Measurements from ENCODE around the gene ATRNL1.
A peak's percentile ranks its signal among the peaks of the same experiment; 100 is the strongest.

Gene ATRNL1

DNA sequence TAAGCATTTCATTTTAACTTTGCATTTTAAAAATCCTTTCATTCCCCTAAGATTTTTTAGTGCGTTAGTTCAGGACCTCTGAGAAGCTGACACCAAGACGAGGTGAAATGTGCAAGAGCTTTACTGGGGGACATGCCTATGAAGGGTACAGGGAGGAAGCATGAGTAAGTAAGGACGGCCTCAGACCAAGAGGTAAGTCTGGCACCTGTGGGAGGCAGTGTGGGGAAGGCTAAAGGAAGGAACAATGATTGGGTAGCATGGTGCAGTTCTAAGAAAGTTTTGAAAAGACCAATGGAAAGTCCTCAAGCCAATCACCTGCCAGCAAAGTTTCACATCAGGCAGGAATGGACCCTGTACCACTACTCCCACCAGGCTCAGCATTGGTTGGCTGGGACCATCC lies 810.7 kb downstream of the ATRNL1 start:
- DNase-seq (ENCODE audit: low spot score): no peak

DNA sequence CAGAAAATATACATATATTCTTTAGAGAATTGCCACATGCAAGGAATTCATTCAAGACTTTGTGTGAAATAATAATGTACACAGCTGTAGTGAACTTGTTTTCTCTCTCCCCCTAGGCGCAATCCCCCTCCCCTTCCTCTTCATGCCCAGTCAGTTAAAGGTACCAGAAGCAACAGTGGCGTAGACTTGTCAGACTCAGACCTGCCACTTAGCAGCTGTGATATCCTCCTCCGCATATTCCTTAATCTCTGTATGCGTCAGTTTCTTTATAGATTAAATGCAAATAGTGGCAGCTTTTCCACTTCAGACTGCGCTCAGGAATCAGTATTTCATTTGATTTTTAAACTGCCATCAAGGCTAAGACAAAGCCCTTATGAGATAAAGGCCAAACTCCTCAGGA lies 815.9 kb downstream of the ATRNL1 start:
- no peak for DNase-seq (ENCODE audit: low spot score)

DNA sequence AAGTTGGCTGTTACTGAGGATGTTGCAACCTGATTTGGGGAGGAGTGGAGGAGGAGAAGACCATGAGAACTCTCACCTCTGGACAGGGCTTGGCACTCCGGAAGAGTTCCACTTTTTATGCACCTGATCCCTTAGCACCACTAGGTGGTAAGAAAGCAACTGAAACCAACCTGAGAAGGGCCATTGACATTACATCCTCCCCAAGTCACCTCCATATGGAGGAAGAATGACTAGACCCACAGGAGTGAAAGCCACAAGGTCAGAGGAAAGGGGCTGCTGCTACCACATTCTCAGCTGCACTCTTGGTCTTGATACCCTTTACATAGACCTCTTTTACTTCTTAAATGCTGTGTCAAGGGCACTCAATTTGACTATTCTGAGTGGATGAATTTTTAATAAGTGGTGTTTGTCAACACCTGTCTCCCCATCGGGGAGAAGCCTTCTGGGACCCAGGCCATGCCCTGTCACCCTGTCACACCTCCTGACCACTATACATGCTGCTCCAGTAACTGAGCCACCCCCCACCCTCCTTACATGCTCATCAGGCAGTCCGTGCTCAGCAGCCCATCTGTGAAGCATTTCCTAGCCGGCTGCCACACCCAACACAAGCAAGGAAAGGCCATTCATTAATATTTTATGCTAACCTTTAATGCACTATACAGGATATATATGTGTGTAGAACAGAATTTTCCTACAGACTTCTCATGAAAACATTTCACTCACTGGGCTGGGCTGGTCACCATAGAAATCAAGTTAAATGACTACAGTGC lies 817.0 kb downstream of the ATRNL1 start:
- DNase-seq (ENCODE audit: low spot score): no peak

DNA sequence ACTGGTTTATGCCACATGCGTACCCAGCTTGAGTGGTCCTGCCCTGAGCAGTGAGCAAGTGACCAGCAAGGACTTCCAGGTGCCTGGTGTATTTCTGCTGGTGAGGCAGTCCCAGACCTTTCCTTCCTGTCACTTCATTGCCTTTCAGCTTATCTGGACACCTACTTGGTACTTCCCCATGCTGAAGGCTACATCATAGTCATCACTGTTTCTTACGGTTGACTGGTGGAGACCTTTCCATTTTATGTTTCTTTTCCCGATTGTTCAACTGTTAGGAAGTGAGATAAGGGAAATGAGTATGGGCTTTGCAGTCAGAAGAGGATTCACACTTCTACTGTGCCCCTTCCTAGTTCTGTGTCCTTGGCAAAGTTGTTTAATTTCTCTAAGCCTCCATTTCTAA lies 821.3 kb downstream of the ATRNL1 start:
- DNase-seq (ENCODE audit: low spot score): no peak

DNA sequence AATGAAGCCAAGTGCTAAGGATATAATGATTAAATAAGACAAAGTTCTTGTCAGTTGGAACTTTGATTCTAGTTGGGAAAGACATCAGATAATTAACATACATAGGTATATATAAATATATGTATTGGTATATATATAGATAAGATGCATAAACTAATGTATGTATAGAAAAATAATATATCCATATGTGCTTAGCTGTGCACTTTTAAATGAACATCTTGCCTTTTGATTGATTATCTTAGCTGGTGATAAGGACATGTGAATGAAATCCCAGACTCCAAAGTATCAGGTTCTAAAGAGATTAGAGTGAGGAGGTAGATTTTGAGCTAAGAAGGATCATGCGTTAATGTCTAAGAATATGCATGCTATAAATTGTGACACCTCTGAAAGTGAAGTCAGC lies 822.3 kb downstream of the ATRNL1 start:
- DNase-seq (ENCODE audit: low spot score): no peak

DNA sequence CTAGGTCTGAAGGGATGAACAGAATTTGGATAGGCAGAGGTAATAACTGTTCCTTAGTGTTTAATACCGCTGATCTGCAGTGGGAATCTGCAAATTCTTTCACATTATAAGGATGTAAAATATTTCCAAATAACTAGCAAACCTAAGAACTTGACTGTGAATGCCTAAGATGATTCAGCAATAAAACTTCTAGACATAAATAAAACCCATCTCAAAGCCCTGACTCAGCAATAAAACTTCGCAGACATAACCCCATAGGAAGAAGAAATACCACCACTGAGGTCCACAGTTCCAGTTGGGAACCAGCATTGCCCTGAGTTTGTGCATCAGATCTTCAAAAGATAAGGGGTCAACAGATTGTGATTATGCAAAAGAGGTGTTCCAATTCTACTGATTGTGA lies 825.6 kb downstream of the ATRNL1 start:
- no peak for DNase-seq (ENCODE audit: low spot score)

DNA sequence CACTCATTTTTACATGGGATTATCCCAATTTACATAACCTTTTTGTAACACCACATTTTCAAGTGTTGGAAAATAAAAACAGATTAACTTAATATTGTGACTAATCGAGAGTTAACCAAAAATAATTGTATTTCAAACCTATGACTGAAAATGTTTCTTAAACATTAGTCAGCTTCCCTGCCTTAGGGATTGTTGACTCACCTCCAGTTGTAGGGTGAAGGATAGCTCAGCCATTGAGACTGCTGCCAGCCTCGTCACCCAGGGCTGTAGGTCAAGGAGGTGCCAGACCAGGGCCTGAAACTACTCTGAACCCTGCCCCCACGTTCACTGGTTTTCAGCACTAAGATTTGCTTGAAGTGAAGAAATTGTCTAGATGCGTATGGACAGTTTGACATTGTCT lies 828.6 kb downstream of the ATRNL1 start:
- no peak for DNase-seq (ENCODE audit: low spot score)

DNA sequence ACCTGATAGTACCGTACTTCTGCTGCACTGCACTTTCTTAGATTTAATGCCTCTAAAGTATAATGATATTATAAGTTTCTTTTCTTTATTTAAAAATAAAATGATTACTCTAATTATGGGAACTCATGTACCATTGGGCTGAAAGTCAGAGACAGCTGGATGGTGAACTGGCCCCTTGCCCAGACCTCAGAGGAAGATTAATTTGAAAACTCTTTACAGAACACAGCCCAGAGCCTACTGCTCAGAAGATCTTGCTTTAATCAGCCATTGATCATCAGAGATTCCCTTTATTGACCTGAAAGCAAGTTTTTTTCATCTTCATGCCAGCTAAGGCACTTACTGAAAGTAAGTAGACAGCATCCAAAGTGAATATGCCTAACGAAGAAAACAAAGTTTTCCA lies 838.1 kb downstream of the ATRNL1 start:
- DNase-seq (ENCODE audit: low spot score): no peak

DNA sequence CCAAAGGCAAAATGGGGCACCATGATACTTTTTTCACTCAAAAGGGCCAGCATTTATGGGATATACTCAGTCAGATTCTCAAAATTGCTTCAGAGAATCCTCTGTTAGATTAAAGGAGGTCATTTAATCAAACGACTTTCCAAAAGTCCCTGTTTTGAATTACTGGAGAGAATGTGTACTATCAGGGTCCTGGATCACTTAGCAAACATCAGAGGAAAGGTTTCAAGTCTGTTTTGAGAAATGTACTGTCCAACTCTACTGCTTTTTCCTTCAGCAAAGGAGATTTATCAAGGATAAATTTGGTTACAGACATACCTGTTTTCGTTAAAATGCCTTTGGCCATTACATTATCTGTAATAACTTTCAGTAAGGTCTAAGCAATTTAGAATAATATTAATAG lies 838.9 kb downstream of the ATRNL1 start:
- no peak for DNase-seq (ENCODE audit: low spot score)

DNA sequence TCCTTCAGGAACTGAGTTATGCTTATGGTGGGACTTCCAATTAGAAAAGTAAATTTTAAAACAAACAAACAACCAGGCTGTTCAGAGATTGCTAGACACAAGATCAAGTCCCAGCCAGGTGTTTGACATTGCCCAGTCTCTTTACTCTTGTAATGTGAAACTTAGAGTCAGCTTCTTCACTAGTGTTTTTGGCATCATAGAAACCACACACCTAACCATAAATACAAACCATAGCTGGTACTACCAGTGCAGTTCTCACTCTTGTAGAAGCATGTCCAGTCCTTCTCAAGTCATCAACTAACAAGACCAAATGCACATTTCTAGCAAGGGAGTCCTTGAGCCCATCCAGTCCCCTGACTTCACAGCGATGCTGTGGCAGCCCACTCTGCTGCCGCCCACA lies 839.9 kb downstream of the ATRNL1 start:
- DNase-seq (ENCODE audit: low spot score): no peak

DNA sequence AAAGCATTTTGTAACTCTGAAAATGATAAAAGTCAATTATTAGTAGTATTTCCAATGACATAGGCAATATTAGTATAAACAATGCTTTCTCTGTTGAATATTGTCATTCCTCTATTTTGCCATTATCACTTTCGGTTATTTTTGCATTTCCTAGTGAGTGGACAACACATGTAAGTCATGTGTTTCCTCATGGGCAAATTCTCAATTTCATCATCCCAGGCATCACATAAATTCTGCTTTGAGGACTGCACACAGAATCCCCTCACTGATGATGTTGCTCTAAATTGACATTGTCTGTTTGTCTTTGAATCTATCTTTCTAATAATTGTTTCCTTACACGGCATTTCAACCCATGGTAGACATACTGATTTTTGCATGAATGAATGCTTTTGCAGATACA lies 842.6 kb downstream of the ATRNL1 start:
- DNase-seq (ENCODE audit: low spot score): no peak

DNA sequence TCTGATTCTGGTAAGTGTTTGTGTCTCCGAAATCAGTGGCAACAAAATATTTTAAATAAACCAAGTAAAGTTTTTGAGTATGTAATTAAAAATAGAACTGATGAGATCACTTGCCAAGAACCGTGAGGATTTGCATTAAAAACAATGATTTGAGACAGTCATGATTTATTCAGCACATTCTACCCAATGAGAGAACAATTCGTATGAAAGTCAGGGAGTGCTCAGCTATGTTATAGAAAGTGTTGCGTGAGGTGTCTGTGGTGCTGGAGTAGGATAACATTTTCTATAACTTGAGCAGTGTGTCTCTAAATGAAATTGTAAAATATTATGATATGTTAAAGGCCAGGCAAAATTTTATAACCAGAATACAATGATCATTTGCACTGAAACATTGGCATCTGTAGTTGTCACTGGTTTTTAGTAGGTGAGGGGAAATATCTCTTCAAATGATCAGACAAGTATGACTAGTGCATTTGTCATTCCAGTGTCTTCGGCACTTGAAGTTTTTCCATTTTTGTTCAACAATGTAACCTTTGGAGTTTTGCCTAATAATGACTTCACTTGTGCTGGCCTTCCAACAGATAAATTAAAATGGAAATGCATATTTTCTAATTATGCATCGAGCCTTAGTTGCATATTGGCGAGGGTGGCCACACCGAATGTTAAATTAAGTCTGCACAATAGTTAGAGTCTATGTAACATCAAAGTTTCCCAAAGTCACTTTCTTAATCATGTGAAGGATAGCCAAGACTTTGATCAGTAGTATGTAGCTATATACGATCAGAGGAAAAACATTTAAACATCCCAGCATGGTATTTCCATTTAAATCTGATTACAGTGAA lies 844.0 kb downstream of the ATRNL1 start:
- peak; percentile 21 for DNase-seq (ENCODE audit: low spot score)

DNA sequence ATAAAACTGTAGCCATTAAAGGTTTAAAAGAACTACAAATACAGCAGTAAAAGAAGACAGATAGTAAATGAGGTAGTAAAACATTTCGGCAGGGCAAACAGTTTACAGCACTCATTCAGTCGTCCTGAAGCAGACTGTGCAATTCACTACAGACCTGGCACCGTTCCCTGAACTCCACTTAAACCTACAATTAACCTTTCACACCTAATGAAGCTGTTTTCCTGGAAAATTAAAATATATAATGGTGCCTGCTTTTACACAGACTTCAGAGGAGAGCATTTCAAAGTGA lies 844.5 kb downstream of the ATRNL1 start:
- DNase-seq (ENCODE audit: low spot score): no peak

DNA sequence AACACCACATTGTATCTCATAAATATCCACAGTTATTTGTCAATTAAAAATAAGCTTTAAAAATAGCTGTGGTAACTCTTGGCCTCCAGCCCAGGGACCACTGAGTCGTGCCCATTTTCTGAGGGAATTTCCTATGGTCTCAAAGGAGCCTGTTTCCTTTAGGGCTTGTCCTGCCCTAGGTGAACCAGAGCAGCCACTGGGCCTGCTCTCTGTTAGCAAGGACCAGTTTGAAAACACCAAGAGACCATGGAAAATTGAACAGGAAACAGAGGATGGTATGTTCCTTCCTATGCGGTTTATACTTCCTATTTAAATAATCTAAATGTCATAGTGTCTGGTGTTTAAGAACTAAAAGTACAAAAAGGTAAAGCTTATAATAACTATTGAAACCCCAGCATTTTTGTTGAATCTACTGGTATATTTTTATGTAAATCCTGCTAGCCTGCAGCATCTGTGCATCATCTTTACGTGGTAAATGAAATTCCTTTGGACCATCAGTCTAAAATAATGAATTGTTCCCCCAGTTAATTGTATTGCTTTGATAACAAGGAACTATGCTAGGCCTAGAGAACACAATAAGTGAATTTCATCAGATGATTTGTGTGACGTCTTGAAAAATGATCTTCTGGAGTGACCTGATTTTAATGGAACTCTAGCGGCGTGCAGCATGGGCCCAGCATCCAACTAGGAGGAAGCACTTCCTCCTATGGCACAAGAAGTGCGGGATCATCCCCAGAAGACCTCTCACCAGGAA lies 846.1 kb downstream of the ATRNL1 start:
- DNase-seq (ENCODE audit: low spot score): no peak

DNA sequence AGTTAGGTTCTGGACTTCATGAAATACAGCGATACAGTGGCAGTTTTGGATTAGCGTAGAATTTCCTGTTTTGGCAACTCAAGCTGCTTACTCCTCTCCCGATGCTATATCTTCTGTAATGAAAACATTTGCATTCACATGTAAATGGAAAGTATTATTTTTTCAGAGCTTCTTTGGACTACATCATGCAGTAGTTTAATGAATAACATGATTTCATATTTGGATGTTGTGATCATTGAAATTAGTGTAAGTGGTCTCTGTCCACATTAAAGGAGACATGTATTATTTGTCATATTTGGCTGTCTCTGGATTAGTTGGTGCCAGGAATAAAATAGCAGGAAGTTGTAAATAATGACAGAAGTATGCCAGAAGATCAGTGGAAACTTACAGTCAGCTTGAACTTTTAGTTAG lies 848.2 kb downstream of the ATRNL1 start:
- no peak for DNase-seq (ENCODE audit: low spot score)

DNA sequence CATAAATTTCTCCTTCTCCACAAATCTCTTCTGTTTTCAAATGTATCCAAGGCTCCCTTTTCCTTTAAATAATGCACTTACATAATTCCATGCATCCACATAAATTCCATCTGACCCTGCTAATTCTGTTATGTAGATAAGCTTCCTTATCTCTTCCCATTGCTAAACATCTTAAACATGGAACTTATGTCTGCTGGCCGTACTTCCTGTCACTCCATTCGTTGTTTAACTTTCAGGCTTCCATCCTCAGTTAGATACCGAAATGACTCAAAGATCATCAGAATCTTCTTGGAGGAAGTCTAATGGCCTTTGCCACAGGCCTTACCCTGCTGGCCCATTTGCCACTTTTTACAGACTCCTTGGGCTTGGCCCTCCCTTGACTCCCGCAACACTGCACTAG lies 848.9 kb downstream of the ATRNL1 start:
- DNase-seq (ENCODE audit: low spot score): no peak

DNA sequence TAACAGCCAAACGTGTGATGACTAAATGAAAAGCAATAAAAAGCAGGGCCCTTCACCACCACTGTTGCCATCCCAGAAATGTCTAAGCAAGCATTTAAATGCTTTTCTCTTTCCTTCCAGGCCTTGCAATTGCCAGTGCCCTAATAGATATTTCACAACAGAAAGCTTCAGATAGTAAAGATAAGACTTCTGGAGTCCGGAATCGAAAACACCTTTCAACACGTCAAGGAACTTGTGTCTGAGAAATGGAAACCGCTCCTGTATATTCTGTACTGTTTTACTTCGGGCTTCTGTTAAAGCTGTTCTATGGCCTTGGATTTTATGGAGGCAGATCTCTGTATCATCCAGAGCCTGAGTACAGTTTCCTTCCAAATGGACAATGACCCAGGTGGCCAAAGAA lies 851.4 kb downstream of the ATRNL1 start:
- no peak for DNase-seq (ENCODE audit: low spot score)

DNA sequence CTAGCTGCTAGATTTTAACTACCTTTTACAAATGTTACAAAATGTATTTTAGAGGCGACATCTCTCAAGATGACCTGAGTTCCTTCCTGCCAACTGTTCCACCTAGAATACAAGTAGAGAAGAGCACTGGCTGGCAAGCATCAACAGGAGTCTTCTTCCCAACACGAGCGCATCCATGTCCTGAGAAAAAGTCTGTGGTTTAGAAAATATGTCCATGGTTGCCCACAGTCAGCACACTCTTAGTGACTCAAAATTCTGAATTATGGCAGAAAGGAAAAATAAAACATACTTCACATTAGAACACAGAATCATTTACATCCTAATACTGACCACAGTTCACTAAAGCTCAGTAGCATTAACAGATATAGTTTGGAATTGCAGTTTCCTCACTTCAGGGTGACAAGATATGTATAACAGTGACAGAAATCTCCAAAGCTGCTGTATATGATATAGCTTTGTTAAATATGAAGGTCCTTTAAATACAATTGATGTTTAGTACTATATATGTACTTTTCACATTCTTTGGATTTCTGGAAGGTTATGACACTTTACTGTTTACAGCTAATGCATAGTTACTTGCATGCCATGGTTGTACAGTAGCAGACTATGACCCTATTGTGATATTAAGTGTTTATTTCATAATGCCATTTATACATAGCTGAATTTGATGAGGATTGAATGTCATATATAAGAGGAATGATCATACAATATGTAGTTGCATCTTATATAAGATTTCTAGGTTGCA lies 852.7 kb downstream of the ATRNL1 start:
- DNase-seq (ENCODE audit: low spot score): no peak

DNA sequence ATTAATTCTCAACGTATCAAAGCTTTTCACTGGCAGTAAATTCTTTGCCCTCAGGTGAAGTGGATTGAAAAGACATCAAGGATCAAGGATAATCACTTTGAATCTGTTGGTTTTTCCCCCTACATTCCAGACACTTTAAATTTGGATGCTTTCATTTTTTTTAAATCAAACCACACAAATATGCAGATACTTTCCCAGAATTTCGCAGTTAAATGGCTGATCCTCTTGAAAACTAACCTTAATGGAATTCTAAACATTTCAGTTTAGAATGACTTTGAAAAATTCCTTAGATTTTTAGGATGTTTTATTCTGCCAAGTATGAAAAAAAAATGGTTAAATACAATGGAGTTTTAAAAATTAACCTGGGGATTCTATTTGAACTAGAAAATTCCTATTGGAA lies 853.9 kb downstream of the ATRNL1 start:
- peak; percentile 22 for DNase-seq (ENCODE audit: low spot score)

DNA sequence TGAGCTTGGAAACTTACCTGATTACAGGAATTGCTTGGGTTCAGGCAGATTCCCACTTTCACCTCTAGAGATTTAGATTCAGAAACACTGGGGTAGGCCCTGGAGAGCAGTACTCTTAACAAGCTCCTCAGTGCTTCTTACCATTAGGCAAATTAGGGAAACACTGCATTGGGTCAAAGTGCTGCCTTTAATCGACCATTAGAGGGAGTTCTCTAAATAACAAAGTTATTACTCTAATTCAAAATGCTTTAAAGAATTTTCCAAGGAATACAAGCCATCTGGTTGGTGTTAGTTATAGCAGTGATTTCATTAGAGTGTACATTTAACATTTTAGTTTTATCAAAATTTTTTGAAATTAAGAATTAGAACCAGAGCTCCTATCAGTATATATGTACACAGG lies 855.3 kb downstream of the ATRNL1 start:
- DNase-seq (ENCODE audit: low spot score): peak; percentile 20

DNA sequence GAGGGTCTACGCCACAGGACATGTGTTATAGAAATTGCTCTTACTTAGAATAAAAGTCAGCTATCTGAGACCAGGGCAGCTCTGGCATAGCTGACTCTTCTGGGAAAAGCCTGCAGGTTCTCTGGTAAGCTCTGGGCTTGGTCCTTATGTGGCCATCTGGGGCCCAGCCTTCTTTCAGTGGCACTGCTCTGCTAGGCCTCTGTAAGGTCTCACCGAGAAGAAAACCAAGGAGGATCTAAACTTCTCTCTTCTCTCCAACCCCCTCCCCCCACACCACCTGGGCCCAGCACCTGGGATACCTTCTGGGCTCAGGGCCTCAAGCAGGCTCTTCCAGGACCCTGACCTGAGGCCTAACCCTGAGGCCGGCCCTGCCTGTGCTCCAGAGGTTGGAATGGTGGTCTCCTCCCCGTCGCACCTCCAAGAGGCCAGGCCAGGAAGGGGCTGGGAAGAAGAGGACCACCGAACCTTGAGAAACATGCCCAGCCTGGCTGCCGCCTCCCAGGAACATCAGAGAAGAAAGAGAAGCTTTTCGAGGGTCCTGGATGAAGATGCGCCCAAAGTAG lies 856.2 kb downstream of the ATRNL1 start:
- DNase-seq (ENCODE audit: low spot score): no peak

DNA sequence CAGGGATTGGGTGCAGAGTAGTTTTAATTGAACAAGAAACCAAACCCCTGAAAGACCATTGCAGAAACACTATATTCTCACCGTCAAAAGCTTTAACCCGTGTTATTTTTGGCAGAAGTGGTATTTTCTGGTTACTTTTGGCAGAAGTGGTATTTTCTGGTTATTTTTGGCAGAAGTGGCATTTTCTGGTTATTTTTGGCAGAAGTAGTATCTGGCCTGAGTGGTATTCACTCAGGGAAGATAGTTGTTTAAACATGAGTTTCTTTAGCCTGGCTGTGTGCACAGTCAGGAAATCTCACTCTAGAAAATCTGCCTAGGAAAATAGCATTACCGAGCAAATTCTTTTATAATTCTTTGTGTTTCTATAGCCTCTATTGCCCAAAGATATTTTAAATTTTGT lies 857.2 kb downstream of the ATRNL1 start:
- DNase-seq (ENCODE audit: low spot score): no peak
